ENCODE data around the gene RAB3GAP2.
A peak's percentile ranks its signal among the peaks of the same experiment; 100 is the strongest.
"Not testable (repeated sequence)": the region's sequence is repeated elsewhere in the genome, so short reads cannot be mapped to it uniquely, and the experiment has no call there.

The RAB3GAP2 gene

DNA sequence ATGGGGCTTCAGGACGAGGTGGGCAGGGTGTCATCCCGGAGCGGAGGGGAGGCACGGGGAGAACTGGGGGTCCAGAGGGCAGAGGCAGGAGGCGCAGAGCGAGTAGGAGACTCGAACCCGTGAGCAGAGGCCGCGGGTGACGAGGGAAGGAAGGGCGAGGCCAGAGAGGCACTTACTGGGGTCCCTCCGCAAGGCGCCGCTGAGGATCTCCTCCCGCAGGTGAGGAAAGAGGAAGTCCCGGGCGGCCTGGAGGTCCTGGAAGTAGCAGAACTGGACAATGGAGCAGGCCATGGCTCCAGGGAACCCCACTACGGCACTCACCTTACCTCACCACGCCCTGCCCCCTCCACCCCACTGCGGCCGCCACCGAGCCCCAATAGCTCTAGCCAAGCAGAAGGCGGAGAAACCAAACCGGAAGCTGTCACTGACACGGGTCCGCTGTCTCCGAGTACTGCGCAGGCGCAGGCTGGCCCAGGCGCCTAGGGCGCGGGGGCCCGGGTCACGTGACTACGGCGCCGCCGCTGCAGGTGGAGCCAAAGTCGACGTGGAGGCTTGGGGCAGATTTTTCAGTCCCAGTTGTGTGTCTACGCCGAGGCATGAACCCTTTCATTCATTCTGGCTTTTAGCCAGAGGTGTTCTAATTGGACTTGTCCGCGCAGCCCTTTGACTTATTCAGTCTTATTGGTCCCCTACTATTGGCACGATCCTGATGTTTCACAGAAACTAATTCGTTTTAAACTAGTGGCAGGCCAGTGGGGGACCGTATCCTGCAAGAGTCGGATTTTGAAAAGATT is at the start of gene RAB3GAP2:
Gene RAB3GAP2 (minus strand): TSS at position 407 of the 794 bp plus-strand sequence. CDS start 116 bp downstream, at position 291.
- DNase-seq: peak; percentile 98

GRCh38 chr1:220321758-220322157 is 49.5 kb upstream of the RAB3GAP2 start:
- DNase-seq: no peak

- no peak for DNase-seq
Observed at GRCh38 chr1:220320709-220321108, 48.5 kb upstream of the RAB3GAP2 start.

- no peak for DNase-seq
Observed at GRCh38 chr1:220318673-220319072, 46.4 kb upstream of the RAB3GAP2 start.

DNA sequence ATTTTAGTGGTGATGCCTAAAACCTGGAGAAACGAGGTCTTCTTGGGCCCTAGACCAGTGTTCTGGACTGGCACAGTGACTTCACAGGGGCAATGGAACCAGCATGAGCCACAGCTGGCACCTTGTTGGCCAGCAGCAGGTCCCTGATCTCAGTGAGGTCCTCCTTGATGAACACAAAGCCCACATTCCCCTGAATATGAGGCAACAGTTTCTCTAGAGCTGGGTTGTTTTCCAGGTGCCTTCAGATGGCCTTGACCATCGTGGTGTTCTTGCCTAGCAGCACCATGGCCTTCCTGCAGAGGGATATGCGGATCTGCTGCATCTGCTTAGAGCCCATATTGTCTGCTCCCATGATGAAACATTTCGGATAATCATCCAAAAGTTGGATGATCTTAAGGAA is 44.9 kb upstream of the RAB3GAP2 start:
- DNase-seq: no peak

DNA sequence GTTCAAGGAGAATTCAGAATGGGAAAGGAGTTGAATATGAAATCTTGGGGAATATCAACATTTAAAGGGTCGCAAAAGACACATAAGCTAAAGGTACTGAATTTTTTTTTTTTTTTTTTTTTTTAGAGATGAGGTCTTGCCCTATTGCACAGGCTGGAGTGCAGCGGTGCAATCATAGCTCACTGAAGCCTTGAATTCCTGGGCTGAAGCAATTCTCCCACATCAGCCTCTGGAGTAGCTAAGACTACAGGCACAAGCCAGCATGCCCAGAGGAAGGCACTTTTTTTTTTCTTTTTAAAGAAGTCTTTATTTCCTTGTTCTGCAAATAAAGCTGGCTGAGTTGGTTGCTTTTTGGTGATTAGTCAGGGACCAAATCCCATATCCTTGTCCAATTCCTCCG is 44.1 kb upstream of the RAB3GAP2 start:
- DNase-seq: no peak

DNA sequence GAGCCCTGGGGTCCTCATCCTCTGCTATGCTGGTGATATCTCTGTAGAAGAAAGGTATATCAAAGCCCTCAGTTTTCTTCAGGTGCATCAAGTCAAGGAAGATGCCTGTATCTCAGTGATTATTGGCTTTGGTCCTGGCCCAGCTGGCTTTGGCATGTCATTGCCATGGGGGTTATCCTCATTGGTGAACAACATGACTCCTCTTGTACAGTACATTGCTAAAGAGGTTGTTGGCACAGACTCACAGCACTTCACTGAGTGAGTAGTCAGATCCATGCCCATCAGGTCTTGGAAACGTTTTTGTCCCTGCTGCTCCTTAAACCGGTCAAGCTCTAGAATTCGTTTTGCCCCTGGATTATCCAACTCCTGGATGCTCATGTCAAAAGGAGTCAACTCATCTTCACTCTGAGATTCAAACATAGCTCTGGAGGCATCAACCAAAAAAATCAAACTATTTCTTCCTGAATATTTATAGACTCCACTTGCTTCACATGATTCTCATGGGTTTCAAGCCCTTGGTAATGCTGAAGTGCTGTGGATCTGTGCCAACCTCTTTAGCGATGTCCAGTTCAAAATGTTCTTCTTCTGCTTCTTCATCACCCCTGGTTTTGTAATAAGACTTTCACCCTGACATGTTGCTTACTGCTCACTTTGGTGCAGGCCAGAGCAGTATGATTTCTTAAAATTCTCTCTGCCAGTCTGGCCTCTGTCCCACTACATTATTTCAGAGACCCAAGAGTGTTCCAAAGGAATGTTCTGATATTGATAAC is 43.0 kb upstream of the RAB3GAP2 start:
- no peak for DNase-seq

- DNase-seq: no peak
Observed at GRCh38 chr1:220313576-220313975, 41.3 kb upstream of the RAB3GAP2 start.

DNA sequence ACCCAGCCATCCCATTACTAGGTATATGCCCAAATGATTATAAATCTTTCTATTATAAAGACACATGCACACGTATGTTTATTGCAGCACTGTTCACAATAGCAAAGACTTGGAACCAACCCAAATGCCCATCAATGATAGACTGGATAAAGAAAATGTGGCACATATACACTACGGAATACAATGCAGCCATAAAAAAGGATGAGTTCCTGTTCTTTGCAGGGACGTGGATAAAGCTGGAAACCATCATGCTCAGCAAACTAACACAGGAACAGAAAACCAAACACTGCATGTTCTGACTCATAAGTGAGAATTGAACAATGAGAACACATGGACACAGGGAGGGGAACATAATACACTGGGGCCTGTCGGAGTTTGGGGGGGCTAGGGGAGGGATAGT is 37.9 kb upstream of the RAB3GAP2 start:
- not testable (repeated sequence) for DNase-seq

GRCh38 chr1:220307607-220308006 is 35.4 kb upstream of the RAB3GAP2 start:
- DNase-seq: no peak

- no peak for DNase-seq
Observed at GRCh38 chr1:220306339-220306738, 34.1 kb upstream of the RAB3GAP2 start.

GRCh38 chr1:220303871-220304270 is 31.6 kb upstream of the RAB3GAP2 start:
- no peak for DNase-seq

- DNase-seq: no peak
Observed at GRCh38 chr1:220301630-220302029, 29.4 kb upstream of the RAB3GAP2 start.

DNA sequence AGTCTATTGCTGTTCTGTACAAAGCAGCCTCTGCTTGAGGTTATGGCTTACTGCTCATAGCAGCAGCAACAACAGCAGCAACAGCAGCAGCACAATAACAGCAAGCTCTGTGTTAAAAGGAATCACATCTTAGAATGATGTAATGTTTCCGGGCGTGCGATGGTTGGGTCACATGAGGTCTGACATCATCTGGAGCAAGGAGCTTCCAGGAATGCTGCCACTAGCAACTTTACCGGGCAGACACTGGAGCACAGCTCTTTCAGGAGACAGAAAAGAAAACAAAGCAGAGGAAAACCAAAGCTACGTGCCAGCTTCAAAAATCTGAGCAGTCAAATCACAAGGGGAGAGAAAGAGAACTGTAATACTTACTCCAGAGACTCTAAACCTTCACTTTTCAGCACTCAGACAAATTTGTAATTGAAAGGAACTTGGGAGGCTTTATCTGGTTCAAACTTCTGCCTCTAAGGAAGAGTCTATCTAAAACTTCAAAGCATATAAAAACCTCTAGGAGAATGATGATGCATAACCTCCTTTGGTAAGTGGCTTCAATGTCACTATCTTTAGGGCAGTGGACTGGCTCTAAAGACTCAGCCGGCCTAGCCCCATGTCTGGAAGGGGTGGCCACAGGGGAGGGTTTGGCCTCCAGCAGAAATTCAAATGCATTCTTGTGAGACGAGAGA is 28.3 kb upstream of the RAB3GAP2 start:
- no peak for DNase-seq

DNA sequence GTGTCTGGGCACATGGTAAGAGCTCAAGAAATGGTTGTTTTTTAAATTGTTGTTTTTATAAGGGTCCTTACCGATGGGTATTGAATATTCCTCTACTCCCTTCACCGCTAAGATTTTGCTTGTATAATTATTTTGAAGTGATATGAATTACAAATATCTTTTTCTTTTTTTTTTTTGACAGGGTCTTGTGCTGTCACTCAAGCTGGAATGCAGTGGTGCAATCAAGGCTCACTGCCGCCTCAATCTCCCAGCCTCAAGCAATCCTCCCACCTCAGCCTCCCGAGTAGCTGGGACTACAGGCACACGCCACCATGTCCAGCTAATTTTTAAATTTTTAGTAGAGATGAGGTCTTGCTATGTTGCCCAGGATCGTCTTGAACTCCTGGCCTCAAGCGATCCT is 27.1 kb upstream of the RAB3GAP2 start:
- DNase-seq: no peak

DNA sequence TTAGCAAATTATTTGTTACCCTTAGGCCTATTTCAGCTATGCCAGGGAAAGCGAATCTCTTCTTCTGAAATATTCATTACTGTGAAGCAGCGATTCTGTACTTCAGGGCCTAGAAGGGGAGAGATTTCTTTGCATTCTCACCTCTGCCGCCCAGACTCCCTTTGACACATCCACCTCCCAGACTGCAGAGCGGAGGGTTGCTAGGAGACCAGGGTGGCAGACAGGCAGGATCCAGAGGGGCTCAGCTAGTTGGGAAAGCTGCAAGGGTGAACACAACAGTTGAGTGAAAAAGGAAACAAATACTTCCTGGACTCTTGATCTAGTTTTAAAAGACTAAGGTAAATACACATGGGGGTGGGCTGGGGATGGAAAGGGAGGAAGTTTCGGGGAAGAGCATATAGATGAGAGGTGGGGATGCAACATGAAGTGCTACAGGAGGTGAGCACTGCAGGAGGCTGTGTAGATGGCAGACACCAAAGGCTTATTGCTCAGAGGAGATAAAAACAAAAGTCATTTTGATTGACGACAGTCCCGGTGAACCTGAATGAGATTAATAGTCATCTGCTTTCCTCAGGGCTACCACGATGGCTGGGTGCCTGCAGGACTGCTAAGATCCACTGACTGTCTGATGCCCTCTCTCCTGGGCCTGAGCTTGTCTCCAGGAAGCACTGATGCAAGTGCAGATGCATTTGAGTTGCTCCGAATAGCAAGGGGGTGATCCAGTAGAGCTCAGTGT is 26.4 kb upstream of the RAB3GAP2 start:
- no peak for DNase-seq

DNA sequence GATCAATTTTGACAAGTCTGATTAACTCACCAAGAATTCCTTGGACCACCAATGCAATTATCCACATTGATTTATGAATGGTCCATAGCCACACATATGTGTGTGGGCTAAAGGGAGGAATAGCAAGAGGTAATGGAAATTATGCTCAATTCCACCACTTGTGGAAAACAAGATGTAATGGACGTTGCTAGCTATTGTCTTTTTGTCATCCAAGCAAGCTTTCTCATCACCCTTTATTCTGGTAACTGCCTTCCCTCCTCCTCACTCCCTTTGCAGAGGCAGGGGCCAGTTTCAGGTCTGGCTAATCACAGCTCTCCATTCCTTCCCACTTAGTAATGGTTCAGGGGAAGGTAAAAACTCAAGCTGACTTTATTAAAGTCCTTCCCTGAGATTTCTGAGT is 24.7 kb upstream of the RAB3GAP2 start:
- no peak for DNase-seq

- no peak for DNase-seq
Observed at GRCh38 chr1:220294846-220295301, 22.6 kb upstream of the RAB3GAP2 start.

DNA sequence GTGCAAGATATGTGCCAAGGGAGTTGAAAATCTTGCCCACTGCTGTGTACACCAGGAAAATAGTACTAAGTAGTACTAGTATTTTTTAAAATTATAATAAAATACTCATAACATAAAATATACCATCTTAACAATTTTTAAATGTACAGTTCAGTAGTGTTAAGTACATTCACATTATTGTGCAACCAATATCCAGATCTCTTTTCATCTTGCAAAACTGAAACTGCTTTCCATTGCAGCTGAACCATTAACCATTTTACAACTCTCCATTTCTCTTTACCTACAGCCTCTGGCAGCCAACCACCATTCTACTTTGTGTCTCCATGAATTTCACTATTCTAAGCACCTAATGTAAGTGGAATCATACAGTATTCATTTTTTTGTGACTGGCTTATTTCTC is 19.3 kb upstream of the RAB3GAP2 start:
- no peak for DNase-seq

GRCh38 chr1:220290140-220290761 is 18.0 kb upstream of the RAB3GAP2 start:
- no peak for DNase-seq

DNA sequence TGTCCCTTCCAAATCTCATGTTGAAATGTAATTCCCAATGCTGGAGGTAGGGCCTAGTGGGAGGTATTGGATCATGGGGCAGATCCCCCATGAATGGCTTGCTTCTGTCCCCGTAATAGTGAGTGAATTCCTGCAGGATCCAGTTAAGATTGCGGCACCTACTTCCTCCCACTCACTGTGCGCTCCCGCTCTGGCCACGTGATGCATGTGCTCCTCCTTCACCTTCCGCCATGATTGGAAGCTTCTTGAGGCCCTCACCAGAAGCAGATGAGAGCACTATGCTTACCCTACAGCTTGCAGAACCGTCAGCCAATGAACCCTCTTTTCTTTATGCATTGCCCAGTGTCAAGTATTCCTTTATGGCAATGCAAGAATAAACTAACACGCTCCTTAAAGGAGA is 14.9 kb upstream of the RAB3GAP2 start:
- DNase-seq: no peak

DNA sequence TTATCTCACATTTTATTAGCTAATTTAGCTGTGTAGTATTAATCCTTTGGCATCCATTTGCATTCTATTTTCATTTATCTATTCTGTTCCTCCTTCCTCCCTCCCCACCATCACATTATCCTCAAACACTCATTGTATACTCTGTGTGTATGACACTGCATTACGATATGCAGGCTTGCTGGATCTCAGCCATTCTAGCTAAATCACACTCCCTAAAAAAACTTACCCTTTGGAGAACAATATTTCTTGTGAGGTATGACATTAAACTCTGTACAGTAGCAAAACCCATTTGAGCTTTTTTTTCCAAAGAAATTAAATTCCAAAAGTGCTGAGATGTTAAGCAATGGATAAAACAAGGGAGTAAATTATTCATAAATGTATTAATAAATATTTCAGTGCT is 11.4 kb upstream of the RAB3GAP2 start:
- DNase-seq: no peak
